HCT116 (cell line): ENCODE results near the gene IDI1. TPM values are rescaled to one million over a fixed set of nuclear protein-coding genes. Genes with fewer than 3 reads are reported as not detected.

ENCODE experiments used
- ATAC-seq: fragments of 200-7000 bp; cut with Tn5 transposase; 2 replicates; pipeline ENCODE4 v1.9.1; 2020; ENCODE audit warnings: mild to moderate bottlenecking, moderate library complexity
- BruUV-seq: library from RNA; stranded (reverse); fragments of 400-500 nt; replicated peaks from 2 replicates; lab custom pipeline; 2021; lab: Mats Ljungman, UMichigan
- CTCF ChIA-PET: fragments of 300-600 bp; sonication (Branson Sonifier 250); formaldehyde crosslinking; loops from one replicate; lab custom pipeline; 2021; ENCODE audit warnings: antibody characterized with exemption; lab: Charles Lee
- POLR2A ChIA-PET: fragments of 300-600, 350-600 bp; sonication (Branson Sonifier 250); formaldehyde crosslinking; loops from one replicate; lab custom pipeline; 2021; ENCODE audit warnings: antibody characterized with exemption; lab: Charles Lee
- RAD21 ChIA-PET, 2 experiments: fragments of 300-600 bp; sonication (Branson Sonifier 250); formaldehyde crosslinking; loops; one replicate each; lab custom pipeline; 2023; ENCODE audit warnings: low total read pairs in 2 of 2; ENCODE audit not compliant: uncharacterized antibody in 2 of 2, unreplicated experiment in 2 of 2, low non-redundant PET in 1 of 2; lab: Charles Lee
- DNase-seq: peaks from one replicate; pipeline ENCODE4 v3.0.0-alpha.2; 2010; ENCODE audit warnings: low read depth, low spot score
- H2AFZ ChIP-seq: fragments of 200-600 bp; shearing (Covaris generic), sonication (generic); 2 replicates; pipeline ENCODE4 v1.6.1; 2017; ENCODE audit warnings: low read depth, mixed run types, mixed read lengths, antibody characterized with exemption, low read length; ENCODE audit not compliant: poor library complexity, severe bottlenecking
- H3K27ac ChIP-seq: 2 replicates; pipeline ENCODE4 v1.5.1; 2012; ENCODE audit warnings: low read depth, low read length
- H3K27me3 ChIP-seq: fragments of 200-600 bp; sonication (generic); 2 replicates; pipeline ENCODE4 v1.6.1; 2016; ENCODE audit warnings: mixed run types, low read length, mixed read lengths; ENCODE audit not compliant: insufficient read depth
- H3K36me3 ChIP-seq, 2 experiments: fragments of 200-500 bp in 1 of 2; fragments of 200-600 bp in 1 of 2; sonication (Bioruptor generic) in 1 of 2; sonication (generic) in 1 of 2; 2 replicates each; pipeline versions ENCODE4 v1.5.1 to v1.6.1; 2014 to 2016; ENCODE audit warnings: low read length in 2 of 2, inconsistent platforms in 1 of 2, mixed read lengths in 1 of 2, mixed run types in 1 of 2; ENCODE audit not compliant: insufficient read depth in 2 of 2, control insufficient read depth in 1 of 2
- H3K4me1 ChIP-seq, 2 experiments: fragments of 200-600 bp in 1 of 2; sonication (generic) in 1 of 2; 2 replicates each; pipeline versions ENCODE4 v1.5.1 to v1.6.1; 2012 to 2017; ENCODE audit warnings: low read length in 2 of 2, inconsistent platforms in 1 of 2, mild to moderate bottlenecking in 1 of 2, mixed read lengths in 1 of 2, mixed run types in 1 of 2, moderate library complexity in 1 of 2; ENCODE audit not compliant: insufficient read depth in 2 of 2, control insufficient read depth in 1 of 2
- H3K4me2 ChIP-seq: fragments of 200-600 bp; sonication (generic); 2 replicates; pipeline ENCODE4 v1.6.1; 2017; ENCODE audit warnings: mixed run types, low read length, mixed read lengths
- H3K4me3 ChIP-seq, 2 experiments: fragments of 200-600 bp in 1 of 2; sonication (generic) in 1 of 2; replicated peaks in 1 of 2; 2 replicates each; pipeline ENCODE4 v1.5.1; 2011 to 2016; ENCODE audit warnings: low read length in 2 of 2, control low read depth in 1 of 2, low read depth in 1 of 2, mild to moderate bottlenecking in 1 of 2, mixed read lengths in 1 of 2, mixed run types in 1 of 2
- H3K79me2 ChIP-seq: fragments of 200-600 bp; sonication (generic); 2 replicates; pipeline ENCODE4 v1.6.1; 2017; ENCODE audit warnings: mild to moderate bottlenecking, mixed run types, low read length, moderate library complexity, mixed read lengths; ENCODE audit not compliant: insufficient read depth
- H3K9ac ChIP-seq: fragments of 200-600 bp; sonication (generic); 2 replicates; pipeline ENCODE4 v1.6.1; 2016; ENCODE audit warnings: low read length, mixed read lengths
- H3K9me2 ChIP-seq: fragments of 200-600 bp; sonication (generic), shearing (Covaris generic); 2 replicates; pipeline ENCODE4 v1.6.1; 2017; ENCODE audit warnings: mixed run types, mild to moderate bottlenecking, moderate library complexity; ENCODE audit not compliant: insufficient read depth
- H3K9me3 ChIP-seq, 2 experiments: fragments of 200-500 bp in 1 of 2; fragments of 200-600 bp in 1 of 2; sonication (Bioruptor generic) in 1 of 2; sonication (generic) in 1 of 2; 2 replicates each; pipeline ENCODE4 v1.6.1; 2014 to 2017; ENCODE audit warnings: low read length in 2 of 2, mixed read lengths in 2 of 2, inconsistent platforms in 1 of 2, low read depth in 1 of 2, mild to moderate bottlenecking in 1 of 2, mixed run types in 1 of 2, moderate library complexity in 1 of 2; ENCODE audit not compliant: control insufficient read depth in 1 of 2, insufficient read depth in 1 of 2
- H4K20me1 ChIP-seq: fragments of 200-600 bp; sonication (generic), shearing (Covaris generic); 2 replicates; pipeline ENCODE4 v1.6.1; 2017; ENCODE audit warnings: mixed run types, mild to moderate bottlenecking, moderate library complexity; ENCODE audit not compliant: insufficient read depth
- CEBPB ChIP-seq: IDR thresholded peaks from 2 replicates; pipeline ENCODE4 v1.6.1; 2012; ENCODE audit warnings: low read depth
- CTCF ChIP-seq, 3 experiments: fragments of 200-600 bp in 1 of 3; sonication (generic) in 1 of 3; IDR thresholded peaks in 2 of 3; conservative IDR thresholded peaks in 1 of 3; 2 replicates each; pipeline ENCODE4 v1.5.1; 2012 to 2017; ENCODE audit warnings: low read depth in 2 of 3, low read length in 2 of 3, antibody characterized with exemption in 1 of 3, borderline replicate concordance in 1 of 3, control low read depth in 1 of 3, mild to moderate bottlenecking in 1 of 3, mixed read lengths in 1 of 3, mixed run types in 1 of 3, moderate library complexity in 1 of 3; ENCODE audit not compliant: insufficient read depth in 1 of 3
- EGR1 ChIP-seq: IDR thresholded peaks from 2 replicates; pipeline ENCODE4 v1.6.1; 2012; ENCODE audit warnings: low read depth
- EZH2 ChIP-seq: fragments of 200-600 bp; sonication (generic); IDR thresholded peaks from 2 replicates; pipeline ENCODE4 v1.6.1; 2017; ENCODE audit warnings: antibody characterized with exemption, mixed run types
- EZH2phosphoT487 ChIP-seq: fragments of 200-600 bp; IDR thresholded peaks from 2 replicates; pipeline ENCODE4 v1.6.1; 2018; ENCODE audit warnings: antibody characterized with exemption, borderline replicate concordance
- JUND ChIP-seq: IDR thresholded peaks from 2 replicates; pipeline ENCODE4 v1.6.1; 2012
- MAX ChIP-seq: IDR thresholded peaks from 2 replicates; pipeline ENCODE4 v1.6.1; 2012
- POLR2A ChIP-seq: IDR thresholded peaks from 2 replicates; pipeline ENCODE4 v1.7.0; 2011; ENCODE audit warnings: borderline replicate concordance; ENCODE audit not compliant: insufficient read depth, insufficient read length; ENCODE audit errors: extremely low read depth
- POLR2AphosphoS5 ChIP-seq: IDR thresholded peaks from 2 replicates; pipeline ENCODE4 v1.6.1; 2011; ENCODE audit warnings: mild to moderate bottlenecking, low read depth, low read length, moderate library complexity
- RAD21 ChIP-seq: IDR thresholded peaks from 2 replicates; pipeline ENCODE4 v1.6.1; 2012; ENCODE audit warnings: low read depth, mild to moderate bottlenecking
- REST ChIP-seq: IDR thresholded peaks from 2 replicates; pipeline ENCODE4 v1.6.1; 2012; ENCODE audit warnings: low read depth
- SP1 ChIP-seq: IDR thresholded peaks from 2 replicates; pipeline ENCODE4 v1.6.1; 2012; ENCODE audit warnings: low read depth
- SRF ChIP-seq: IDR thresholded peaks from 2 replicates; pipeline ENCODE4 v1.6.1; 2012; ENCODE audit warnings: low read depth
- YY1 ChIP-seq: IDR thresholded peaks from 2 replicates; pipeline ENCODE4 v1.6.1; 2011; ENCODE audit warnings: low read length, low read depth, moderate library complexity, mild to moderate bottlenecking; ENCODE audit not compliant: insufficient replicate concordance; ENCODE audit errors: extremely low read depth
- ZBTB33 ChIP-seq: IDR thresholded peaks from 2 replicates; pipeline ENCODE4 v1.6.1; 2011; ENCODE audit warnings: mild to moderate bottlenecking, low read length, moderate library complexity; ENCODE audit not compliant: insufficient replicate concordance; ENCODE audit errors: extremely low read depth
- ZNF274 ChIP-seq: fragments of 200-500 bp; sonication (Bioruptor generic); IDR thresholded peaks from 2 replicates; pipeline ENCODE4 v1.6.1; 2014; ENCODE audit warnings: mild to moderate bottlenecking, low read depth, low read length, inconsistent platforms
- intact Hi-C: fragments of 100-400 bp; cut with micrococcal nuclease; formaldehyde crosslinking; loops from 2 replicates; pipeline ENCODE4 v1.10.0; 2022
- total RNA-seq: library from RNA; stranded (reverse); gene quantifications from one replicate; pipeline ENCODE4 v1.2.1, GENCODE V29; 2021; ENCODE audit not compliant: unreplicated experiment

IDI1 gene
- total RNA-seq, 1 experiment from 2014 or later, result 37.8 TPM

DNA sequence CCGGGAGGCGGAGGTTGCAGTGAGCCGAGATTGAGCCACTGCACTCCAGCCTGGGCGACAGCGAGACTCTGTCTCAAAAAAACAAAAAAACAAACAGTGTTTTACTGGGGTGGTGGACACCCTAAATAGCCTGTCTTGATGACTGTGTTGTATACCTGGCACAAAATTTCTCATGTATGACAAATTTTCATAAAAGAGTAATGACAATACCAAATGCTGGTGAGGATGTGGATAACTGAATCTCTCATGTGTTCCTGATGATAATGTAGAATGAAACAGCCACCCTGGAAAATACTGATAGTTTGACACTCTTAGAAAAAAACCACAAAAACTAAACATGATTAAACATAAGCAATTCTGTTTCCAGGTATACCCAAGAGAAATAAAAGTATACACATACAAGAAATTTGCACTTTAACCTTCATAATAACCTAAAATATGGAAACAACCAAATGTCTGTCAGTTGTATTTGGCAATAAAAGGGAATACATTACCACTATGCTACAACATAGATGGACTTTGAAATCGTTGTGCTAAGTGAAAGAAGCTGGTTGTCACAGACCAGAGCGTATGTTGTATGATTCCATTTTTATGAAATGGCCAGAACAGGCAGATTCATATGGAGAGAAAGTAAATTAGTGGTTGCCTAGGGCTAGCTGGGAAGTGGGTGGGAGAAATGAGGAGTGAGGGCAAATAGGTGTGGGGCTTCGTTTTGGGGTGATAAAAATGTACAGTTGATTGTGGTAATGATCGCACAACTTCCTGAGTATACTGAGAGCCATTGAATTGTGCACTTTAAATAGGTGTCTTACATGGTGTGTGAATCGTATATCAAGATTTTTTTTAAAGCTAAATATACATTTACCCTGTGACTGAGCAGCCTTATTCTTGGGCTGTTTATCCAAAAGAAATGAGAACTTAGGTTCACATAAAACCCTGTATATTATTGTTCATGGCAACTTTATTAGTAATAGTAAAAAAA lies 19.8 kb upstream of the IDI1 start:
- no peak overlapping the region for H3K4me2 ChIP-seq
- BruUV-seq, result no TSS peak
- ChIA-PET CTCF (interaction anchor here (0.6 kb wide), 1 partner anchor 20 kb away, joined by 3 read pairs; no protein-coding TSS in a partner anchor), RAD21 (no interaction called here), POLR2A (no interaction called here)
- H3K9me2 ChIP-seq, result no peaks in the 10 kb centered on the region
- H3K79me2 ChIP-seq, result no peaks in the 10 kb centered on the region
- no peak overlapping the region for H2AFZ ChIP-seq
- 0 out of 2 replicates have a peak, but pooled peaks cover 3% of the 10 kb centered on the region for H4K20me1 ChIP-seq
- no peak for TF ChIP-seq ZBTB33
- no peak for TF ChIP-seq SRF
- no peak for TF ChIP-seq CTCF (IDR thresholded peaks at IDR 0.05 in 2 of 3, conservative IDR thresholded peaks at IDR 0.05 in 1 of 3; ENCODE audit: borderline replicate concordance in 1 of 3, insufficient read depth in 1 of 3, low read depth in 2 of 3, low read length in 2 of 3)
- TF ChIP-seq YY1, result no peak
- TF ChIP-seq CEBPB, result no peak
- TF ChIP-seq REST, result no peak
- TF ChIP-seq SP1, result no peak
- TF ChIP-seq MAX, result no peak
- no peak for TF ChIP-seq JUND
- no peak for TF ChIP-seq RAD21
- TF ChIP-seq POLR2AphosphoS5, result no peak
- no peak for TF ChIP-seq EZH2phosphoT487
- no peak for TF ChIP-seq EZH2
- TF ChIP-seq ZNF274, result no peak
- TF ChIP-seq EGR1, result no peak
- TF ChIP-seq POLR2A, result no peak
- H3K4me3 ChIP-seq, result no peak overlapping the region
- intact Hi-C loops, result no loop called here
- H3K36me3 ChIP-seq, result no peaks in the 10 kb centered on the region
- no peaks in the 10 kb centered on the region for H3K4me1 ChIP-seq
- ATAC-seq, result no peak
- no peak overlapping the region for H3K27ac ChIP-seq
- no peaks in the 10 kb centered on the region for H3K27me3 ChIP-seq
- no peak overlapping the region for H3K9ac ChIP-seq
- H3K9me3 ChIP-seq, result no peaks in the 10 kb centered on the region
- no peak for DNase-seq
